Measurements from ENCODE around the gene ARID3A. TPM values are rescaled to one million over a fixed set of nuclear protein-coding genes. Genes with fewer than 3 reads are reported as not detected.
"Not testable (repeated sequence)": the region's sequence is repeated elsewhere in the genome, so short reads cannot be mapped to it uniquely, and the experiment has no call there.

The ARID3A gene
- polyA plus RNA-seq: 187 TPM
- long read RNA-seq, donor 1, full-length matches to known transcripts: 2 of 15 reads
- long read RNA-seq, donor 1, partial matches to known transcripts: 7 of 15 reads
- long read RNA-seq, donor 1, other reads (novel, unspliced or antisense): 6 of 15 reads
- long read RNA-seq, donor 2, partial matches to known transcripts: 48 of 67 reads
- long read RNA-seq, donor 2, other reads (novel, unspliced or antisense): 16 of 67 reads
- long read RNA-seq, donor 3: 0 reads
- long read RNA-seq, donor 4, partial matches to known transcripts: 0 of 1 reads
- long read RNA-seq, donor 4, other reads (novel, unspliced or antisense): 0 of 1 reads
- long read RNA-seq, donor 5, full-length matches to known transcripts: 6 of 87 reads
- long read RNA-seq, donor 5, partial matches to known transcripts: 62 of 87 reads
- long read RNA-seq, donor 5, other reads (novel, unspliced or antisense): 19 of 87 reads
- long read RNA-seq, donor 6, full-length matches to known transcripts: 8 of 71 reads
- long read RNA-seq, donor 6, partial matches to known transcripts: 41 of 71 reads
- long read RNA-seq, donor 6, other reads (novel, unspliced or antisense): 22 of 71 reads
- long read RNA-seq, donor 7, partial matches to known transcripts: 0 of 2 reads
- long read RNA-seq, donor 7, other reads (novel, unspliced or antisense): 0 of 2 reads
- long read RNA-seq, donor 8, full-length matches to known transcripts: 7 of 58 reads
- long read RNA-seq, donor 8, partial matches to known transcripts: 51 of 58 reads
- long read RNA-seq, donor 8, other reads (novel, unspliced or antisense): 0 of 58 reads
- long read RNA-seq, donor 9, partial matches to known transcripts: 50 of 65 reads
- long read RNA-seq, donor 9, other reads (novel, unspliced or antisense): 12 of 65 reads
- long read RNA-seq, donor 10, full-length matches to known transcripts: 6 of 71 reads
- long read RNA-seq, donor 10, partial matches to known transcripts: 39 of 71 reads
- long read RNA-seq, donor 10, other reads (novel, unspliced or antisense): 26 of 71 reads
- long read RNA-seq, donor 11, full-length matches to known transcripts: 4 of 11 reads
- long read RNA-seq, donor 11, partial matches to known transcripts: 7 of 11 reads
- long read RNA-seq, donor 11, other reads (novel, unspliced or antisense): 0 of 11 reads

- peaks cover 32% of the 10 kb centered on the region for H3K4me1 ChIP-seq (ENCODE audit: control insufficient read depth, insufficient read depth, low read length)
- DNase-seq: peak; percentile 80 to 95
- H3K9me3 ChIP-seq (ENCODE audit: control insufficient read depth, low read depth, low read length): peaks cover 4% of the 10 kb centered on the region
- H3K27ac ChIP-seq (ENCODE audit: low read length): peak within 1 kb of the TSS; percentile 97
- H3K4me3 ChIP-seq (ENCODE audit: low read length): peak within 1 kb of the TSS; percentile 100
- no CpG with 5 or more reads among the region's 97 CpGs for WGBS (ENCODE audit: insufficient coverage, low lambda C conversion rate)
- peaks cover 17% of the 10 kb centered on the region for H3K36me3 ChIP-seq (ENCODE audit: control insufficient read depth, insufficient read depth, low read length)
- H3K27me3 ChIP-seq (ENCODE audit: control insufficient read depth, insufficient read depth, low read length): peaks cover 7% of the 10 kb centered on the region
Measured at GRCh38 chr19:925526-926322, at the start of gene ARID3A. ARID3A (plus strand) TSS chr19:926035; CDS start chr19:929529, 3,494 bp downstream.

- H3K27ac ChIP-seq (ENCODE audit: low read length): no peak overlapping the region
- peaks cover 53% of the 10 kb centered on the region for H3K36me3 ChIP-seq (ENCODE audit: control insufficient read depth, insufficient read depth, low read length)
- no peaks in the 10 kb centered on the region for H3K4me1 ChIP-seq (ENCODE audit: control insufficient read depth, insufficient read depth, low read length)
- H3K27me3 ChIP-seq (ENCODE audit: control insufficient read depth, insufficient read depth, low read length): no peaks in the 10 kb centered on the region
- no CpG with 5 or more reads among the region's 18 CpGs for WGBS (ENCODE audit: insufficient coverage, low lambda C conversion rate)
- DNase-seq: no peak
- H3K4me3 ChIP-seq (ENCODE audit: low read length): no peak overlapping the region
- peaks cover 2% of the 10 kb centered on the region for H3K9me3 ChIP-seq (ENCODE audit: control insufficient read depth, low read depth, low read length)
Measured at GRCh38 chr19:876089-876488, 49.7 kb upstream of the ARID3A start.

GRCh38 chr19:876780-877314 is 49.0 kb upstream of the ARID3A start:
- no CpG with 5 or more reads among the region's 29 CpGs for WGBS (ENCODE audit: insufficient coverage, low lambda C conversion rate)
- H3K4me1 ChIP-seq (ENCODE audit: control insufficient read depth, insufficient read depth, low read length): no peaks in the 10 kb centered on the region
- no peak overlapping the region for H3K27ac ChIP-seq (ENCODE audit: low read length)
- no peak for DNase-seq
- peaks cover 55% of the 10 kb centered on the region for H3K36me3 ChIP-seq (ENCODE audit: control insufficient read depth, insufficient read depth, low read length)
- no peak overlapping the region for H3K4me3 ChIP-seq (ENCODE audit: low read length)
- H3K9me3 ChIP-seq (ENCODE audit: control insufficient read depth, low read depth, low read length): no peaks in the 10 kb centered on the region
- H3K27me3 ChIP-seq (ENCODE audit: control insufficient read depth, insufficient read depth, low read length): no peaks in the 10 kb centered on the region

GRCh38 chr19:877992-878660 is 47.7 kb upstream of the ARID3A start:
- H3K27ac ChIP-seq (ENCODE audit: low read length); DNase-seq; H3K4me3 ChIP-seq (ENCODE audit: low read length); H3K27me3 ChIP-seq (ENCODE audit: control insufficient read depth, insufficient read depth, low read length); H3K4me1 ChIP-seq (ENCODE audit: control insufficient read depth, insufficient read depth, low read length); H3K9me3 ChIP-seq (ENCODE audit: control insufficient read depth, low read depth, low read length): not testable (repeated sequence)
- no CpG with 5 or more reads among the region's 23 CpGs for WGBS (ENCODE audit: insufficient coverage, low lambda C conversion rate)
- peaks cover 62% of the 10 kb centered on the region for H3K36me3 ChIP-seq (ENCODE audit: control insufficient read depth, insufficient read depth, low read length)

GRCh38 chr19:878751-879561 is 46.9 kb upstream of the ARID3A start:
- WGBS (ENCODE audit: insufficient coverage, low lambda C conversion rate): 88% methylated on average over 3 of the region's 24 CpGs
- not testable (repeated sequence) for H3K9me3 ChIP-seq (ENCODE audit: control insufficient read depth, low read depth, low read length); DNase-seq; H3K4me3 ChIP-seq (ENCODE audit: low read length); H3K4me1 ChIP-seq (ENCODE audit: control insufficient read depth, insufficient read depth, low read length); H3K27ac ChIP-seq (ENCODE audit: low read length); H3K27me3 ChIP-seq (ENCODE audit: control insufficient read depth, insufficient read depth, low read length)
- peaks cover 62% of the 10 kb centered on the region for H3K36me3 ChIP-seq (ENCODE audit: control insufficient read depth, insufficient read depth, low read length)

GRCh38 chr19:879711-880438 is 46.0 kb upstream of the ARID3A start:
- DNase-seq: no peak
- H3K27me3 ChIP-seq (ENCODE audit: control insufficient read depth, insufficient read depth, low read length): no peaks in the 10 kb centered on the region
- no peaks in the 10 kb centered on the region for H3K9me3 ChIP-seq (ENCODE audit: control insufficient read depth, low read depth, low read length)
- no peak overlapping the region for H3K27ac ChIP-seq (ENCODE audit: low read length)
- no peaks in the 10 kb centered on the region for H3K4me1 ChIP-seq (ENCODE audit: control insufficient read depth, insufficient read depth, low read length)
- no peak overlapping the region for H3K4me3 ChIP-seq (ENCODE audit: low read length)
- no CpG with 5 or more reads among the region's 37 CpGs for WGBS (ENCODE audit: insufficient coverage, low lambda C conversion rate)
- peaks cover 65% of the 10 kb centered on the region for H3K36me3 ChIP-seq (ENCODE audit: control insufficient read depth, insufficient read depth, low read length)

GRCh38 chr19:881385-882071 is 44.3 kb upstream of the ARID3A start:
- Histone ChIP-seq H3K4me3 (ENCODE audit: low read length) (no peak overlapping the region), H3K4me1 (ENCODE audit: control insufficient read depth, insufficient read depth, low read length) (no peaks in the 10 kb centered on the region), H3K27me3 (ENCODE audit: control insufficient read depth, insufficient read depth, low read length) (no peaks in the 10 kb centered on the region), H3K9me3 (ENCODE audit: control insufficient read depth, low read depth, low read length) (no peaks in the 10 kb centered on the region), H3K36me3 (ENCODE audit: control insufficient read depth, insufficient read depth, low read length) (peaks cover 67% of the 10 kb centered on the region), H3K27ac (ENCODE audit: low read length) (no peak overlapping the region)
- DNase-seq: no peak
- WGBS (ENCODE audit: insufficient coverage, low lambda C conversion rate): no CpG with 5 or more reads among the region's 34 CpGs

- H3K4me3 ChIP-seq (ENCODE audit: low read length): no peak overlapping the region
- H3K4me1 ChIP-seq (ENCODE audit: control insufficient read depth, insufficient read depth, low read length): no peaks in the 10 kb centered on the region
- peaks cover 66% of the 10 kb centered on the region for H3K36me3 ChIP-seq (ENCODE audit: control insufficient read depth, insufficient read depth, low read length)
- H3K27ac ChIP-seq (ENCODE audit: low read length): no peak overlapping the region
- DNase-seq: no peak
- no peaks in the 10 kb centered on the region for H3K27me3 ChIP-seq (ENCODE audit: control insufficient read depth, insufficient read depth, low read length)
- WGBS (ENCODE audit: insufficient coverage, low lambda C conversion rate): no CpG with 5 or more reads among the region's 30 CpGs
- no peaks in the 10 kb centered on the region for H3K9me3 ChIP-seq (ENCODE audit: control insufficient read depth, low read depth, low read length)
Measured at GRCh38 chr19:882871-883497, 42.9 kb upstream of the ARID3A start.
